ENCODE results near the gene YJU2. TPM values are rescaled to one million over a fixed set of nuclear protein-coding genes. Genes with fewer than 3 reads are reported as not detected.
A peak's percentile ranks its signal among the peaks of the same experiment; 100 is the strongest.

The YJU2 gene
- total RNA-seq, 1 donor from 2014 or later, result 13.7 TPM

- TF ChIP-seq CTCF (IDR thresholded peaks at IDR 0.05), result peak; percentile 36
- Mint-ChIP-seq H3K9me3 (ENCODE audit: low read depth) (peaks cover 2% of the 10 kb centered on the region), H3K4me3 (ENCODE audit: unreplicated experiment) (no peak overlapping the region), H3K27me3 (ENCODE audit: low read depth) (no peaks in the 10 kb centered on the region), H3K36me3 (ENCODE audit: low read depth) (peaks cover 34% of the 10 kb centered on the region), H3K27ac (ENCODE audit: unreplicated experiment) (no peak overlapping the region), H3K4me1 (ENCODE audit: low read depth) (no peaks in the 10 kb centered on the region)
- no peak for DNase-seq (ENCODE audit: low spot score)
These were observed 9.7 kb downstream of the YJU2 start for GRCh38 chr19:4256563-4256962.

- Mint-ChIP-seq H3K27me3 (ENCODE audit: low read depth) (no peaks in the 10 kb centered on the region), H3K36me3 (ENCODE audit: low read depth) (peaks cover 34% of the 10 kb centered on the region), H3K4me1 (ENCODE audit: low read depth) (no peaks in the 10 kb centered on the region), H3K9me3 (ENCODE audit: low read depth) (peaks cover 2% of the 10 kb centered on the region), H3K4me3 (ENCODE audit: unreplicated experiment) (no peak overlapping the region), H3K27ac (ENCODE audit: unreplicated experiment) (no peak overlapping the region)
- no peak for TF ChIP-seq CTCF (IDR thresholded peaks at IDR 0.05)
- no peak for DNase-seq (ENCODE audit: low spot score)
These were observed 10.1 kb downstream of the YJU2 start for GRCh38 chr19:4257025-4257424.

- no peaks in the 10 kb centered on the region for H3K4me1 Mint-ChIP-seq (ENCODE audit: low read depth)
- peaks cover 31% of the 10 kb centered on the region for H3K36me3 Mint-ChIP-seq (ENCODE audit: low read depth)
- no peak overlapping the region for H3K27ac Mint-ChIP-seq (ENCODE audit: unreplicated experiment)
These were observed 11.3 kb downstream of the YJU2 start for GRCh38 chr19:4258181-4258580.

GRCh38 chr19:4260613-4261191 lies 13.8 kb downstream of the YJU2 start:
- no peaks in the 10 kb centered on the region for H3K9me3 Mint-ChIP-seq (ENCODE audit: low read depth)

More at GRCh38 chr19:4258181-4258580, 11.3 kb downstream of the YJU2 start:
- peak; percentile 85 for DNase-seq (ENCODE audit: low spot score)
- TF ChIP-seq CTCF (IDR thresholded peaks at IDR 0.05), result no peak
- no peaks in the 10 kb centered on the region for H3K27me3 Mint-ChIP-seq (ENCODE audit: low read depth)
- peaks cover 2% of the 10 kb centered on the region for H3K9me3 Mint-ChIP-seq (ENCODE audit: low read depth)
- no peak overlapping the region for H3K4me3 Mint-ChIP-seq (ENCODE audit: unreplicated experiment)

GRCh38 chr19:4264812-4265211 lies 17.9 kb downstream of the YJU2 start:
- Mint-ChIP-seq H3K27me3 (ENCODE audit: low read depth) (no peaks in the 10 kb centered on the region), H3K27ac (ENCODE audit: unreplicated experiment) (no peak overlapping the region), H3K36me3 (ENCODE audit: low read depth) (peaks cover 18% of the 10 kb centered on the region), H3K4me3 (ENCODE audit: unreplicated experiment) (no peak overlapping the region), H3K9me3 (ENCODE audit: low read depth) (no peaks in the 10 kb centered on the region), H3K4me1 (ENCODE audit: low read depth) (no peaks in the 10 kb centered on the region)
- no peak for TF ChIP-seq CTCF (IDR thresholded peaks at IDR 0.05)
- DNase-seq (ENCODE audit: low spot score), result no peak

More at GRCh38 chr19:4260613-4261191, 13.8 kb downstream of the YJU2 start:
- Mint-ChIP-seq H3K4me3 (ENCODE audit: unreplicated experiment) (no peak overlapping the region), H3K27me3 (ENCODE audit: low read depth) (no peaks in the 10 kb centered on the region), H3K27ac (ENCODE audit: unreplicated experiment) (no peak overlapping the region), H3K36me3 (ENCODE audit: low read depth) (peaks cover 19% of the 10 kb centered on the region), H3K4me1 (ENCODE audit: low read depth) (no peaks in the 10 kb centered on the region)
- no peak for TF ChIP-seq CTCF (IDR thresholded peaks at IDR 0.05)
- no peak for DNase-seq (ENCODE audit: low spot score)

Measured in chondrocyte (in vitro differentiated cells).